Endodermal cell (in vitro differentiated cells): Measurements from ENCODE around the gene BICDL1. TPM values are rescaled to one million over a fixed set of nuclear protein-coding genes. Genes with fewer than 3 reads are reported as not detected.

Experiments used
- DNase-seq: peaks from one replicate; pipeline ENCODE4 v3.0.0-alpha.2; 2017
- H3K27ac ChIP-seq: 2 replicates; pipeline ENCODE4 v1.5.1; 2013; ENCODE audit warnings: mild to moderate bottlenecking, low read depth, low read length, moderate library complexity
- H3K27me3 ChIP-seq: 2 replicates; pipeline ENCODE4 v1.6.1; 2013; ENCODE audit warnings: mild to moderate bottlenecking, low read length, moderate library complexity; ENCODE audit not compliant: insufficient read depth, control insufficient read depth, poor library complexity, severe bottlenecking
- H3K36me3 ChIP-seq: 2 replicates; pipeline ENCODE4 v1.7.0; 2013; ENCODE audit warnings: mild to moderate bottlenecking, low read length, moderate library complexity; ENCODE audit not compliant: control insufficient read depth, insufficient read depth
- H3K4me1 ChIP-seq: one replicate; pipeline ENCODE4 v1.7.0; 2013; ENCODE audit warnings: low read length; ENCODE audit not compliant: control insufficient read depth, insufficient read depth
- H3K4me3 ChIP-seq: 2 replicates; pipeline ENCODE4 v1.5.1; 2013; ENCODE audit warnings: mild to moderate bottlenecking, low read length, moderate library complexity
- H3K9ac ChIP-seq: 2 replicates; pipeline ENCODE4 v1.6.1; 2013; ENCODE audit warnings: mild to moderate bottlenecking, low read length, moderate library complexity; ENCODE audit not compliant: poor library complexity, severe bottlenecking; ENCODE audit errors: extremely low read depth
- H3K9me3 ChIP-seq: 2 replicates; pipeline ENCODE4 v1.6.1; 2013; ENCODE audit warnings: mild to moderate bottlenecking, low read length, moderate library complexity; ENCODE audit not compliant: control insufficient read depth
- H3K27ac Mint-ChIP-seq: 2 replicates; pipeline ENCODE4 v1.8.0; 2020; ENCODE audit warnings: mixed read lengths
- H3K27me3 Mint-ChIP-seq: 2 replicates; pipeline ENCODE4 v1.8.0; 2021; ENCODE audit warnings: mild to moderate bottlenecking, mixed read lengths; ENCODE audit not compliant: insufficient read depth
- H3K36me3 Mint-ChIP-seq: 2 replicates; pipeline ENCODE4 v1.8.0; 2020; ENCODE audit warnings: low read depth, mixed read lengths
- H3K4me1 Mint-ChIP-seq: 2 replicates; pipeline ENCODE4 v1.8.0; 2020; ENCODE audit warnings: mixed read lengths
- H3K4me3 Mint-ChIP-seq: 2 replicates; pipeline ENCODE4 v1.8.0; 2020; ENCODE audit warnings: mild to moderate bottlenecking, moderate library complexity, mixed read lengths
- H3K9me3 Mint-ChIP-seq: 2 replicates; pipeline ENCODE4 v1.8.0; 2020; ENCODE audit warnings: mild to moderate bottlenecking, mixed read lengths
- WGBS, 2 experiments: methylation state at CpG; one replicate each; pipeline versions ENCODE4 v1.1.5 to v1.1.7; 2013; ENCODE audit warnings: missing lambda C conversion rate in 2 of 2, mixed read lengths in 1 of 2; ENCODE audit not compliant: insufficient coverage in 1 of 2, insufficient read length in 1 of 2; 5-methylcytosine and 5-hydroxymethylcytosine counted together
- total RNA-seq, 2 donors: library from RNA; stranded (reverse); fragmentation: NEBNext Ultra II Directional in 1 of 2; extraction: Animal tissue kit (Norgen Biotek cat#: 25700) in 1 of 2; gene quantifications; 2 replicates in 1 of 2; 3 replicates in 1 of 2; pipeline ENCODE4 v1.2.1, GENCODE V29; 2021
- TF ChIP-seq, protein P1 (sequence below): fragments of 200-600 bp; sonication (generic); conservative IDR thresholded peaks from 2 replicates; pipeline ENCODE4 v1.5.0; 2021; ENCODE audit warnings: antibody characterized with exemption, mild to moderate bottlenecking

BICDL1 gene
- total RNA-seq, 2 donors from 2014 or later = 14.5 to 22.3 TPM

DNA sequence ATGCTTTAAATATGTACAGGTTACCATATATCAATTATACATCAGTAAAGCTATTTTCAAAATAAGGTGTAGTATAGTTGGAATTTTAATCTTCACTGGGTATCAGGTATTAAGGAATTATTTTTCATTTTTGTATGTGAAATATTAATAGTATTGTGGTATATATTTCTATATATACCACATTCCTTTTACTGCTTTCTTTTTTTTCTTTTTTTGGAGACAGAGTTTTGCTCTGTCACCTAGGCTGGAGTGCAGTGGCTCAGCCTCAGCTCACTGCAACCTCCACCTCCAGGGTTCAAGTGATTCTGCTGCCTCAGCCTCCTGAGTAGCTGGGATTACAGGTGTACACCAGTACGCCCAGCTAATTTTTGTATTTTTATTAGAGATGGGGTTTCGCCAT lies 36.6 kb downstream of the BICDL1 start:
- Mint-ChIP-seq H3K4me1 (peaks cover 5% of the 10 kb centered on the region), H3K27ac (no peak overlapping the region), H3K36me3 (peaks cover 7% of the 10 kb centered on the region), H3K4me3 (no peak overlapping the region), H3K9me3 (no peaks in the 10 kb centered on the region), H3K27me3 (no peaks in the 10 kb centered on the region)
- H3K9me3 ChIP-seq = no peaks in the 10 kb centered on the region
- TF ChIP-seq, protein P1, sequence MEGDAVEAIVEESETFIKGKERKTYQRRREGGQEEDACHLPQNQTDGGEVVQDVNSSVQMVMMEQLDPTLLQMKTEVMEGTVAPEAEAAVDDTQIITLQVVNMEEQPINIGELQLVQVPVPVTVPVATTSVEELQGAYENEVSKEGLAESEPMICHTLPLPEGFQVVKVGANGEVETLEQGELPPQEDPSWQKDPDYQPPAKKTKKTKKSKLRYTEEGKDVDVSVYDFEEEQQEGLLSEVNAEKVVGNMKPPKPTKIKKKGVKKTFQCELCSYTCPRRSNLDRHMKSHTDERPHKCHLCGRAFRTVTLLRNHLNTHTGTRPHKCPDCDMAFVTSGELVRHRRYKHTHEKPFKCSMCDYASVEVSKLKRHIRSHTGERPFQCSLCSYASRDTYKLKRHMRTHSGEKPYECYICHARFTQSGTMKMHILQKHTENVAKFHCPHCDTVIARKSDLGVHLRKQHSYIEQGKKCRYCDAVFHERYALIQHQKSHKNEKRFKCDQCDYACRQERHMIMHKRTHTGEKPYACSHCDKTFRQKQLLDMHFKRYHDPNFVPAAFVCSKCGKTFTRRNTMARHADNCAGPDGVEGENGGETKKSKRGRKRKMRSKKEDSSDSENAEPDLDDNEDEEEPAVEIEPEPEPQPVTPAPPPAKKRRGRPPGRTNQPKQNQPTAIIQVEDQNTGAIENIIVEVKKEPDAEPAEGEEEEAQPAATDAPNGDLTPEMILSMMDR = no peak
- no peak overlapping the region for H3K9ac ChIP-seq
- no peak overlapping the region for H3K4me3 ChIP-seq
- H3K27me3 ChIP-seq = no peaks in the 10 kb centered on the region
- H3K36me3 ChIP-seq = no peaks in the 10 kb centered on the region
- DNase-seq = no peak
- H3K27ac ChIP-seq = no peak overlapping the region
- no peaks in the 10 kb centered on the region for H3K4me1 ChIP-seq
- WGBS, 2 experiments = 90 to 100% methylated on average over 2 of the region's 2 CpGs

DNA sequence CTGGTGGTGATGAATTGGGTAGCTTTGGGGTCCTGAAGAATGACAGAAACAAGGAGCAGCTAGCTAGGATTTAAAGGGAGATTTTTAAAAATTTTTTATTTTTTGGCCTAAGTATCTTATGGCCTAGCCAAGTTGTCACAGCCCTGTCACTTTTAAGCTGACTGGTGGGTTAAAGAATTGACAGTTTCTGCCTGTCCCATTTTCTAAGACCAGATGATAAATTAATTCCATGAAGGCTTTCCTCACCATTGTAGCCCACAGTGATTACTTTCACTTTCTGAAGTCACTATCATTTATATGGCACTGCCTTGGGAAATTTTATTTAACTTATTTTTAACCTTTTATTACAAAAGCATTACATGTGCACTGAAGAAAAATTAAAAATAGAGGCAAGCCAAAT lies 43.2 kb downstream of the BICDL1 start:
- Histone ChIP-seq H3K4me3 (no peak overlapping the region), H3K27ac (no peak overlapping the region), H3K9ac (no peak overlapping the region), H3K4me1 (no peaks in the 10 kb centered on the region), H3K27me3 (no peaks in the 10 kb centered on the region), H3K9me3 (no peaks in the 10 kb centered on the region), H3K36me3 (no peaks in the 10 kb centered on the region)
- DNase-seq = no peak
- Mint-ChIP-seq H3K27ac (no peak overlapping the region), H3K9me3 (no peaks in the 10 kb centered on the region), H3K36me3 (no peaks in the 10 kb centered on the region), H3K4me3 (no peak overlapping the region), H3K4me1 (peaks cover 5% of the 10 kb centered on the region), H3K27me3 (no peaks in the 10 kb centered on the region)
- TF ChIP-seq, protein P1 = no peak

DNA sequence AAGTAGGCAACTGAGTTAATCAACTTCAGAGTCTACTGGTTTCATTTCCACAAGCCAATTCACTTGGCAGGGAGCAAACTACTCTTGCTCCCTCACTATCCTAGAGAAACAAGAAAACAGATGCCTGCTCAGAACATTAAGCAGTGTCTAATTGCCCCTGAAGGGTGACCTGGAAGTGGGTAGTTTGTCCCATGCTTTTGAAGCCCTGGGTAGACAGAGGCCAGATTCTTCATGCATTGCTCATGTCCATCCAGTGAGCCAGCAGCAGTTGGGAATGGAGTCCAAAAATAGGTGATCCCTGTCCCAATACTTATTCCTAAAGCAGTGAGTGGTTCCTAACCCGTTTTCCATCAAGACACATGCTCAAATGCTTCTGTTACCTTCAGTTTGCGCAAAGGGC lies 48.8 kb downstream of the BICDL1 start:
- H3K9me3 ChIP-seq = no peaks in the 10 kb centered on the region
- H3K27me3 ChIP-seq = no peaks in the 10 kb centered on the region
- Mint-ChIP-seq H3K27ac (no peak overlapping the region), H3K4me3 (no peak overlapping the region), H3K27me3 (no peaks in the 10 kb centered on the region), H3K4me1 (peaks cover 6% of the 10 kb centered on the region), H3K36me3 (no peaks in the 10 kb centered on the region), H3K9me3 (no peaks in the 10 kb centered on the region)
- H3K4me3 ChIP-seq = no peak overlapping the region
- no peaks in the 10 kb centered on the region for H3K36me3 ChIP-seq
- no peak for DNase-seq
- TF ChIP-seq, protein P1 = no peak
- no peak overlapping the region for H3K9ac ChIP-seq
- WGBS, 2 experiments = 92 to 100% methylated on average over 1 to 2 of the region's 2 CpGs
- H3K27ac ChIP-seq = no peak overlapping the region
- H3K4me1 ChIP-seq = peaks cover 7% of the 10 kb centered on the region
